Measurements from ENCODE around the gene TRIM28. TPM values are rescaled to one million over a fixed set of nuclear protein-coding genes. Genes with fewer than 3 reads are reported as not detected.

The TRIM28 gene
- total and polyA plus RNA-seq, 9 of the 15 experiments (the other 6 are each of a cell fraction or from before 2014, with no cell fraction given): 12.1 to 797 (median 490) TPM

DNA sequence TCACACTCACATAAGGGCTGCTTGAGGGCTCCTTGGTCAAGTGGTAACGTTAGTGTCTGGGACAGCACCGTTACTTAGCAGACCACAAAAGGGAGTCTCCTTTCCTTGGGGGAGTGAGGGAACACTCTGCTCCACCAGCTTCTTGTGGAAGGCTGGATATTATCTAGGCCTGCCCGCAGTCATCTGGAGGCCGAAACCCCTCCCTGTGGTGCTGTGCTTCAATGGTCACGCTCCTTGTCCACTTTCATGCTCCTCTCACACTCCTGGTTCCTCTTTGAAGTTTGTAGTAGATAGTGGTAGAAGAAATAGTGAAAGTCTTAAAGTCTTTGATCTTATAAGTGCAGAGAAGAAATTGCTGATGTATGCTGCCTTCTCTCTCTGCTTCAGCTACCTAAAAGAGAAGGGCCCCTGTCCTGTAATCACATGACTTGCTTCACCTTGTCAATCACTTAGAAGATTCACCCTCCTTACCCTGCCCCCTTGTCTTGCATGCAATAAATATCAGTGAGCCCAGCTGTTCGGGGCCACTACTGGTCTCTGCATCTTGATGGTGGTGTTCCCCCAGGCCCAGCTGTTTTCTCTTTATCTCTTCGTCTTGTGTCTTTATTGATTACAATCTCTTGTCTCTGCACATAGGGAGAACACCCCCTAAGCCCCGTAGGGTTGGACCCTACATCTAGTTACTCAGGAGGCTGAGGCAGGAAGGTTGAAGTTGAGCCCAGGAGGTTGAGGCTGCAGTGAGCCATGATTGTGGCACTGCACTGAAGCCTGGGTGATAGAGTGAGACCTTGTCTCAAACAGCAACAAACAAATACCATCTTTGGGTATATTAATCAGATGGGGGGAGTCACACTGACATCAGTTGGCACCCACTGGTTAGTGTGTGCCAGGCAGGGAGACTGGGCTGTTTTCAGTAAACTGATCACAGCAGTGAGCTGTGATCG, 40.9 kb downstream of the TRIM28 start (continued):
- TF ChIP-seq, protein P1, sequence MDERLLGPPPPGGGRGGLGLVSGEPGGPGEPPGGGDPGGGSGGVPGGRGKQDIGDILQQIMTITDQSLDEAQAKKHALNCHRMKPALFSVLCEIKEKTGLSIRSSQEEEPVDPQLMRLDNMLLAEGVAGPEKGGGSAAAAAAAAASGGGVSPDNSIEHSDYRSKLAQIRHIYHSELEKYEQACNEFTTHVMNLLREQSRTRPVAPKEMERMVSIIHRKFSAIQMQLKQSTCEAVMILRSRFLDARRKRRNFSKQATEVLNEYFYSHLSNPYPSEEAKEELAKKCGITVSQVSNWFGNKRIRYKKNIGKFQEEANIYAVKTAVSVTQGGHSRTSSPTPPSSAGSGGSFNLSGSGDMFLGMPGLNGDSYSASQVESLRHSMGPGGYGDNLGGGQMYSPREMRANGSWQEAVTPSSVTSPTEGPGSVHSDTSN (CRISPR knock-in tag; IDR thresholded peaks at IDR 0.05; ENCODE audit: low read depth): no peak
- TF ChIP-seq, protein P1 (tag; conservative IDR thresholded peaks at IDR 0.05; ENCODE audit: low read depth): 0 out of 2 replicates have a peak, but pooled peaks have one; percentile 11
- TF ChIP-seq JUND (IDR thresholded peaks at IDR 0.05; ENCODE audit: borderline replicate concordance, low read depth, low read length) (peak; percentile 24; the same call in 1 of the 2 replicates), JUND (tag; IDR thresholded peaks at IDR 0.05; ENCODE audit: borderline replicate concordance, low read depth, low read length) (peak; percentile 28; the same call in 1 of the 3 replicates), ZNF639 (CRISPR knock-in tag; conservative IDR thresholded peaks at IDR 0.05 in 1 of 2, IDR thresholded peaks at IDR 0.05 in 1 of 2) (peak in 1 of 2 experiments; percentile 69; a peak in 2 of 4 replicates), CXXC5 (CRISPR knock-in tag; IDR thresholded peaks at IDR 0.05) (peak; percentile 81), ZNF764 (CRISPR knock-in tag; IDR thresholded peaks at IDR 0.05; ENCODE audit: low read depth) (no peak), ZNF274 (IDR thresholded peaks at IDR 0.05; ENCODE audit: borderline replicate concordance, low read depth, low read length) (no peak), PTTG1 (tag; IDR thresholded peaks at IDR 0.05; ENCODE audit: low read depth) (no peak), L3MBTL2 (IDR thresholded peaks at IDR 0.05) (peak; percentile 80), TARDBP (IDR thresholded peaks at IDR 0.05) (0 out of 2 replicates have a peak, but pooled peaks have one; percentile 24), MEF2D (tag; conservative IDR thresholded peaks at IDR 0.05; ENCODE audit: low read depth) (0 out of 2 replicates have a peak, but pooled peaks have one; percentile 38), USF1 (CRISPR knock-in tag; IDR thresholded peaks at IDR 0.05) (peak; percentile 48; the same call in 1 of the 2 replicates)
- TF ChIP-seq, protein P2, sequence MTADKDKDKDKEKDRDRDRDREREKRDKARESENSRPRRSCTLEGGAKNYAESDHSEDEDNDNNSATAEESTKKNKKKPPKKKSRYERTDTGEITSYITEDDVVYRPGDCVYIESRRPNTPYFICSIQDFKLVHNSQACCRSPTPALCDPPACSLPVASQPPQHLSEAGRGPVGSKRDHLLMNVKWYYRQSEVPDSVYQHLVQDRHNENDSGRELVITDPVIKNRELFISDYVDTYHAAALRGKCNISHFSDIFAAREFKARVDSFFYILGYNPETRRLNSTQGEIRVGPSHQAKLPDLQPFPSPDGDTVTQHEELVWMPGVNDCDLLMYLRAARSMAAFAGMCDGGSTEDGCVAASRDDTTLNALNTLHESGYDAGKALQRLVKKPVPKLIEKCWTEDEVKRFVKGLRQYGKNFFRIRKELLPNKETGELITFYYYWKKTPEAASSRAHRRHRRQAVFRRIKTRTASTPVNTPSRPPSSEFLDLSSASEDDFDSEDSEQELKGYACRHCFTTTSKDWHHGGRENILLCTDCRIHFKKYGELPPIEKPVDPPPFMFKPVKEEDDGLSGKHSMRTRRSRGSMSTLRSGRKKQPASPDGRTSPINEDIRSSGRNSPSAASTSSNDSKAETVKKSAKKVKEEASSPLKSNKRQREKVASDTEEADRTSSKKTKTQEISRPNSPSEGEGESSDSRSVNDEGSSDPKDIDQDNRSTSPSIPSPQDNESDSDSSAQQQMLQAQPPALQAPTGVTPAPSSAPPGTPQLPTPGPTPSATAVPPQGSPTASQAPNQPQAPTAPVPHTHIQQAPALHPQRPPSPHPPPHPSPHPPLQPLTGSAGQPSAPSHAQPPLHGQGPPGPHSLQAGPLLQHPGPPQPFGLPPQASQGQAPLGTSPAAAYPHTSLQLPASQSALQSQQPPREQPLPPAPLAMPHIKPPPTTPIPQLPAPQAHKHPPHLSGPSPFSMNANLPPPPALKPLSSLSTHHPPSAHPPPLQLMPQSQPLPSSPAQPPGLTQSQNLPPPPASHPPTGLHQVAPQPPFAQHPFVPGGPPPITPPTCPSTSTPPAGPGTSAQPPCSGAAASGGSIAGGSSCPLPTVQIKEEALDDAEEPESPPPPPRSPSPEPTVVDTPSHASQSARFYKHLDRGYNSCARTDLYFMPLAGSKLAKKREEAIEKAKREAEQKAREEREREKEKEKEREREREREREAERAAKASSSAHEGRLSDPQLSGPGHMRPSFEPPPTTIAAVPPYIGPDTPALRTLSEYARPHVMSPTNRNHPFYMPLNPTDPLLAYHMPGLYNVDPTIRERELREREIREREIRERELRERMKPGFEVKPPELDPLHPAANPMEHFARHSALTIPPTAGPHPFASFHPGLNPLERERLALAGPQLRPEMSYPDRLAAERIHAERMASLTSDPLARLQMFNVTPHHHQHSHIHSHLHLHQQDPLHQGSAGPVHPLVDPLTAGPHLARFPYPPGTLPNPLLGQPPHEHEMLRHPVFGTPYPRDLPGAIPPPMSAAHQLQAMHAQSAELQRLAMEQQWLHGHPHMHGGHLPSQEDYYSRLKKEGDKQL (CRISPR knock-in tag; IDR thresholded peaks at IDR 0.05; ENCODE audit: borderline replicate concordance): no peak

All from K562 (cell line).